Lung (tissue), 12 donors: ENCODE measurements around the gene ZNF613. TPM values are rescaled to one million over a fixed set of nuclear protein-coding genes. Genes with fewer than 3 reads are reported as not detected.
"Not testable (repeated sequence)": the region's sequence is repeated elsewhere in the genome, so short reads cannot be mapped to it uniquely, and the experiment has no call there.

ENCODE experiments used
- ATAC-seq: fragments of 200-7000 bp; cut with Tn5 transposase; one replicate; pipeline ENCODE4 v1.9.1; 2020; ENCODE audit warnings: moderate number of reproducible peaks; ENCODE audit not compliant: insufficient read depth, low FRiP score
- DNase-seq, 3 donors: peaks; one replicate each; pipeline ENCODE4 v3.0.0-alpha.2; 2013 to 2017
- H3K27ac ChIP-seq, 2 donors: one replicate each; pipeline ENCODE4 v1.5.1; 2013; ENCODE audit warnings: mild to moderate bottlenecking in 2 of 2, moderate library complexity in 2 of 2, control low read depth in 1 of 2, inconsistent platforms in 1 of 2, low read depth in 1 of 2, low read length in 1 of 2
- H3K27me3 ChIP-seq, 3 donors: one replicate each; pipeline ENCODE4 v1.5.1; 2013; ENCODE audit warnings: low read length in 2 of 3; ENCODE audit not compliant: control insufficient read depth in 3 of 3, insufficient read depth in 3 of 3
- H3K36me3 ChIP-seq, 4 donors: one replicate each; pipeline ENCODE4 v1.5.1; 2013; ENCODE audit warnings: low read length in 4 of 4, mild to moderate bottlenecking in 1 of 4, moderate library complexity in 1 of 4; ENCODE audit not compliant: control insufficient read depth in 4 of 4, insufficient read depth in 4 of 4
- H3K4me1 ChIP-seq, 5 donors: one replicate each; pipeline ENCODE4 v1.5.1; 2013; ENCODE audit warnings: low read length in 5 of 5, mild to moderate bottlenecking in 2 of 5, moderate library complexity in 1 of 5; ENCODE audit not compliant: control insufficient read depth in 5 of 5, insufficient read depth in 5 of 5
- H3K4me3 ChIP-seq: one replicate; pipeline ENCODE4 v1.5.1; 2013; ENCODE audit warnings: mild to moderate bottlenecking, control low read depth, moderate library complexity
- H3K9ac ChIP-seq, 2 donors: one replicate each; pipeline ENCODE4 v1.5.1; 2013; ENCODE audit warnings: low read length in 2 of 2, control low read depth in 1 of 2; ENCODE audit not compliant: insufficient read depth in 1 of 2
- H3K9me3 ChIP-seq, 4 donors: one replicate each; pipeline ENCODE4 v1.5.1; 2013; ENCODE audit warnings: low read length in 3 of 4, mild to moderate bottlenecking in 1 of 4, moderate library complexity in 1 of 4; ENCODE audit not compliant: control insufficient read depth in 4 of 4, insufficient read depth in 3 of 4
- CTCF ChIP-seq: IDR thresholded peaks from 2 replicates; pipeline ENCODE4 v1.5.1; 2012; ENCODE audit warnings: mild to moderate bottlenecking; ENCODE audit errors: control extremely low read depth, extremely low read depth
- WGBS, 2 donors: extraction: QIAGEN DNeasy Blood & Tissue Kit; methylation state at CpG; one replicate each; pipeline ENCODE4 v1.1.7; 2013; 5-methylcytosine and 5-hydroxymethylcytosine counted together
- polyA plus RNA-seq, 2 donors: library from polyadenylated mRNA; stranded (reverse); fragments of 200-250 nt; gene quantifications; one replicate each; pipeline ENCODE4 v1.2.1, GENCODE V29; 2013
- total RNA-seq, 2 donors: library from RNA; depleted of rRNA in 1 of 2; stranded (reverse); fragments of >200 nt in 1 of 2; gene quantifications; one replicate each; pipeline ENCODE4 v1.2.1, GENCODE V29; 2014 to 2021
- donor health status: control.
- donor health status: control.
- donor health status: Bipolar disorder and iron deficiency.
- donor health status: healthy.
- donor health status: DM: yes; HTN: yes; CAD: no.

ZNF613 gene
- total and polyA plus RNA-seq, 4 donors = 2.8 to 10.1 (median 4.0) TPM

- no peak overlapping the region for H3K27ac ChIP-seq
These were observed 32.5 kb downstream of the ZNF613 start for GRCh38 chr19:51959791-51960190.

GRCh38 chr19:51960621-51961233, 33.5 kb downstream of the ZNF613 start:
- not testable (repeated sequence) for H3K27ac ChIP-seq, H3K9ac ChIP-seq, H3K4me3 ChIP-seq, H3K27me3 ChIP-seq, ATAC-seq
- H3K4me1 ChIP-seq = peaks cover 0 to 14% (median 4%) of the 10 kb centered on the region in 5 donors
- H3K36me3 ChIP-seq = peaks cover 10 to 29% (median 26%) of the 10 kb centered on the region in 4 donors
- 41 to 47% methylated on average over 7 of the region's 7 CpGs for WGBS, 2 donors
- peaks cover 6 to 47% (median 20%) of the 10 kb centered on the region in 4 donors for H3K9me3 ChIP-seq
- DNase-seq = peak in 1 of 3 donors; percentile 33

More at GRCh38 chr19:51959791-51960190, 32.5 kb downstream of the ZNF613 start:
- 74 to 87% methylated on average over 4 of the region's 4 CpGs for WGBS, 2 donors
- H3K9ac ChIP-seq = no peak overlapping the region
- no peak for TF ChIP-seq CTCF
- no peak for ATAC-seq
- H3K4me1 ChIP-seq = peaks cover 0 to 14% (median 4%) of the 10 kb centered on the region in 5 donors
- peak in 1 of 3 donors; percentile 27 for DNase-seq
- H3K36me3 ChIP-seq = peaks cover 1 to 20% (median 17%) of the 10 kb centered on the region in 4 donors
- no peaks in the 10 kb centered on the region for H3K27me3 ChIP-seq
- H3K4me3 ChIP-seq = no peak overlapping the region
- H3K9me3 ChIP-seq = peaks cover 0 to 41% (median 13%) of the 10 kb centered on the region in 4 donors

- no peak for ATAC-seq
- no peak for DNase-seq
- H3K36me3 ChIP-seq = peaks cover 38 to 71% (median 68%) of the 10 kb centered on the region in 4 donors
- peaks cover 9 to 51% (median 39%) of the 10 kb centered on the region in 4 donors for H3K9me3 ChIP-seq
- no peak overlapping the region for H3K9ac ChIP-seq
- WGBS, 2 donors = 98% methylated on average over 5 of the region's 5 CpGs
- H3K27me3 ChIP-seq = no peaks in the 10 kb centered on the region
- no peak overlapping the region for H3K4me3 ChIP-seq
- H3K27ac ChIP-seq = no peak overlapping the region
- no peak for TF ChIP-seq CTCF
- peaks cover 0 to 6% (median 0%) of the 10 kb centered on the region in 5 donors for H3K4me1 ChIP-seq
These were observed 38.3 kb downstream of the ZNF613 start for GRCh38 chr19:51965583-51965982.

- H3K36me3 ChIP-seq = peaks cover 57 to 87% (median 77%) of the 10 kb centered on the region in 4 donors
- H3K4me1 ChIP-seq = no peaks in the 10 kb centered on the region
- no peak for ATAC-seq
- no peak overlapping the region for H3K27ac ChIP-seq
- DNase-seq = no peak
- no peak overlapping the region for H3K4me3 ChIP-seq
- H3K9ac ChIP-seq = no peak overlapping the region
- no peaks in the 10 kb centered on the region for H3K27me3 ChIP-seq
- H3K9me3 ChIP-seq = peaks cover 12 to 54% (median 48%) of the 10 kb centered on the region in 4 donors
- 98 to 100% methylated on average over 1 of the region's 1 CpG for WGBS, 2 donors
- TF ChIP-seq CTCF = no peak
These were observed 43.4 kb downstream of the ZNF613 start for GRCh38 chr19:51970718-51971117.
